Aorta (tissue), 5 donors: ENCODE measurements around the gene NEK4. TPM values are rescaled to one million over a fixed set of nuclear protein-coding genes. Genes with fewer than 3 reads are reported as not detected.

Experiments used
- ATAC-seq: fragments of 200-7000 bp; cut with Tn5 transposase; one replicate; pipeline ENCODE4 v1.9.1; 2022; ENCODE audit warnings: moderate library complexity; ENCODE audit not compliant: low FRiP score
- DNase-seq, 2 donors: peaks; one replicate each; pipeline ENCODE4 v3.0.0-alpha.2; 2020
- H3K27ac ChIP-seq, 2 donors: one replicate each; pipeline ENCODE4 v1.5.1; 2013; ENCODE audit warnings: low read length in 2 of 2, mild to moderate bottlenecking in 2 of 2, moderate library complexity in 2 of 2, control low read depth in 1 of 2, inconsistent platforms in 1 of 2, low read depth in 1 of 2
- H3K27me3 ChIP-seq, 2 donors: one replicate each; pipeline ENCODE4 v1.6.1; 2013; ENCODE audit warnings: control low read depth in 1 of 2, low read length in 1 of 2, mild to moderate bottlenecking in 1 of 2, moderate library complexity in 1 of 2; ENCODE audit not compliant: insufficient read depth in 2 of 2, control insufficient read depth in 1 of 2
- H3K36me3 ChIP-seq, 2 donors: one replicate each; pipeline ENCODE4 v1.6.1; 2013; ENCODE audit warnings: control low read depth in 1 of 2, low read length in 1 of 2, mild to moderate bottlenecking in 1 of 2; ENCODE audit not compliant: insufficient read depth in 2 of 2, control insufficient read depth in 1 of 2
- H3K4me1 ChIP-seq, 2 donors: one replicate each; pipeline ENCODE4 v1.6.1; 2013; ENCODE audit warnings: low read length in 2 of 2, control low read depth in 1 of 2, mild to moderate bottlenecking in 1 of 2, moderate library complexity in 1 of 2; ENCODE audit not compliant: insufficient read depth in 2 of 2, control insufficient read depth in 1 of 2
- H3K4me3 ChIP-seq, 2 donors: one replicate each; pipeline ENCODE4 v1.5.1; 2013; ENCODE audit warnings: low read length in 2 of 2, control low read depth in 1 of 2, mild to moderate bottlenecking in 1 of 2
- H3K9me3 ChIP-seq: one replicate; pipeline ENCODE4 v1.6.1; 2013; ENCODE audit warnings: mild to moderate bottlenecking, low read length; ENCODE audit not compliant: control insufficient read depth
- WGBS, 2 donors: extraction: QIAGEN DNeasy Blood & Tissue Kit; methylation state at CpG; one replicate each; pipeline ENCODE4 v1.1.7; 2013; 5-methylcytosine and 5-hydroxymethylcytosine counted together
- intact Hi-C, 2 donors: fragments of 100-400 bp; cut with DNase I; formaldehyde crosslinking; loops; one replicate each; pipeline versions ENCODE4 v1.14.2 to v1.15.0; 2022
- polyA plus RNA-seq, 2 donors: library from polyadenylated mRNA; stranded (reverse); fragments of 200-250 nt; gene quantifications; one replicate each; pipeline ENCODE4 v1.2.3, GENCODE V29; 2013
- total RNA-seq, 2 donors: library from RNA; stranded (reverse); fragmentation: NEBNext Ultra II Directional; extraction: Animal tissue kit (Norgen Biotek cat#: 25700); gene quantifications; one replicate each; pipeline ENCODE4 v1.2.1, GENCODE V29; 2021
- donor health status: healthy with polysubstance abuse.
- donor health status: Bipolar disorder and iron deficiency.
- donor health status: DM: no; HTN: no; CAD: no.
- donor health status: DM: no; HTN: no; CAD: no.
- donor health status: DM: yes; HTN: yes; CAD: no.

NEK4 gene
- total and polyA plus RNA-seq, 4 donors = 8.0 to 22.1 (median 15.1) TPM

- ATAC-seq (no peak), DNase-seq (no peak)
- intact Hi-C loops = no loop called here
- H3K36me3 ChIP-seq = no peaks in the 10 kb centered on the region
- H3K9me3 ChIP-seq = no peaks in the 10 kb centered on the region
- 93 to 100% methylated on average over 1 of the region's 1 CpG for WGBS, 2 donors
- no peaks in the 10 kb centered on the region for H3K4me1 ChIP-seq
- no peak overlapping the region for H3K27ac ChIP-seq
- no peak overlapping the region for H3K4me3 ChIP-seq
- no peaks in the 10 kb centered on the region for H3K27me3 ChIP-seq
Measured at GRCh38 chr3:52721730-52722008, 49.1 kb downstream of the NEK4 start.

GRCh38 chr3:52721002-52721729 lies 49.6 kb downstream of the NEK4 start:
- DNase-seq (no peak), ATAC-seq (no peak)
- Histone ChIP-seq H3K27me3 (no peaks in the 10 kb centered on the region), H3K27ac (no peak overlapping the region), H3K4me3 (no peak overlapping the region), H3K4me1 (no peaks in the 10 kb centered on the region), H3K36me3 (no peaks in the 10 kb centered on the region), H3K9me3 (no peaks in the 10 kb centered on the region)
- intact Hi-C loops = no loop called here
- WGBS, 2 donors = 93 to 95% methylated on average over 6 of the region's 6 CpGs

GRCh38 chr3:52719618-52720017 lies 51.1 kb downstream of the NEK4 start:
- intact Hi-C loops = no loop called here
- ATAC-seq (no peak), DNase-seq (no peak)
- H3K9me3 ChIP-seq = no peaks in the 10 kb centered on the region
- H3K4me3 ChIP-seq = no peak overlapping the region
- H3K27ac ChIP-seq = no peak overlapping the region
- no peaks in the 10 kb centered on the region for H3K36me3 ChIP-seq
- no peaks in the 10 kb centered on the region for H3K4me1 ChIP-seq
- H3K27me3 ChIP-seq = no peaks in the 10 kb centered on the region

- H3K4me1 ChIP-seq = no peaks in the 10 kb centered on the region
- 90 to 92% methylated on average over 11 of the region's 11 CpGs for WGBS, 2 donors
- H3K4me3 ChIP-seq = no peak overlapping the region
- no peaks in the 10 kb centered on the region for H3K9me3 ChIP-seq
- no peak overlapping the region for H3K27ac ChIP-seq
- DNase-seq (no peak), ATAC-seq (no peak)
- intact Hi-C loops = no loop called here
- H3K36me3 ChIP-seq = no peaks in the 10 kb centered on the region
- no peaks in the 10 kb centered on the region for H3K27me3 ChIP-seq
Measured at GRCh38 chr3:52715714-52716305, 54.9 kb downstream of the NEK4 start.

GRCh38 chr3:52714335-52715302 lies 56.1 kb downstream of the NEK4 start:
- Histone ChIP-seq H3K4me1 (no peaks in the 10 kb centered on the region), H3K36me3 (no peaks in the 10 kb centered on the region), H3K4me3 (no peak overlapping the region), H3K9me3 (no peaks in the 10 kb centered on the region), H3K27me3 (no peaks in the 10 kb centered on the region), H3K27ac (no peak overlapping the region)
- no peak for DNase-seq
- ATAC-seq = peak; percentile 52
- WGBS, 2 donors = 40 to 45% methylated on average over 28 to 39 of the region's 39 CpGs
- intact Hi-C loops = no loop called here

GRCh38 chr3:52712291-52713212 lies 58.2 kb downstream of the NEK4 start:
- H3K27me3 ChIP-seq = no peaks in the 10 kb centered on the region
- no peak for ATAC-seq
- H3K4me3 ChIP-seq = no peak overlapping the region
- 91 to 92% methylated on average over 17 of the region's 17 CpGs for WGBS, 2 donors
- intact Hi-C loops = no loop called here
- H3K9me3 ChIP-seq = no peaks in the 10 kb centered on the region
- H3K36me3 ChIP-seq = no peaks in the 10 kb centered on the region
- H3K4me1 ChIP-seq = no peaks in the 10 kb centered on the region
- H3K27ac ChIP-seq = no peak overlapping the region
- no peak for DNase-seq

GRCh38 chr3:52710512-52710911 lies 60.2 kb downstream of the NEK4 start:
- intact Hi-C loops = no loop called here
- DNase-seq (no peak), ATAC-seq (no peak)
- H3K36me3 ChIP-seq = no peaks in the 10 kb centered on the region
- no peak overlapping the region for H3K27ac ChIP-seq
- WGBS, 2 donors = 54 to 55% methylated on average over 2 of the region's 2 CpGs
- no peak overlapping the region for H3K4me3 ChIP-seq
- H3K27me3 ChIP-seq = no peaks in the 10 kb centered on the region
- peaks cover 0 to 3% of the 10 kb centered on the region in 2 donors for H3K4me1 ChIP-seq
- H3K9me3 ChIP-seq = no peaks in the 10 kb centered on the region

GRCh38 chr3:52707585-52707984 lies 63.2 kb downstream of the NEK4 start:
- no peak for DNase-seq
- WGBS, 2 donors = 83 to 86% methylated on average over 4 of the region's 4 CpGs
- Histone ChIP-seq H3K4me3 (peak overlapping the region in 1 of 2 donors; percentile 41), H3K4me1 (peaks cover 0 to 3% of the 10 kb centered on the region in 2 donors), H3K36me3 (no peaks in the 10 kb centered on the region), H3K9me3 (no peaks in the 10 kb centered on the region), H3K27me3 (no peaks in the 10 kb centered on the region), H3K27ac (no peak overlapping the region)
- intact Hi-C loops = no loop called here
- no peak for ATAC-seq
